Activated CD4-positive, alpha-beta T cell treated with anti-CD3 and anti-CD28 coated beads, Interleukin-2, Interleukin-6, amounts not matched to agents 100 ng/mL and 50 ng/mL, durations not matched to agents 16 hours and 8 hours (primary cell): ENCODE results near the gene HOMER3.
A peak's percentile ranks its signal among the peaks of the same experiment; 100 is the strongest.
"Not testable (repeated sequence)": the region's sequence is repeated elsewhere in the genome, so short reads cannot be mapped to it uniquely, and the experiment has no call there.

Experiments
- DNase-seq: peaks from one replicate; pipeline ENCODE4 v3.0.0-alpha.2; 2020

Gene HOMER3

DNA sequence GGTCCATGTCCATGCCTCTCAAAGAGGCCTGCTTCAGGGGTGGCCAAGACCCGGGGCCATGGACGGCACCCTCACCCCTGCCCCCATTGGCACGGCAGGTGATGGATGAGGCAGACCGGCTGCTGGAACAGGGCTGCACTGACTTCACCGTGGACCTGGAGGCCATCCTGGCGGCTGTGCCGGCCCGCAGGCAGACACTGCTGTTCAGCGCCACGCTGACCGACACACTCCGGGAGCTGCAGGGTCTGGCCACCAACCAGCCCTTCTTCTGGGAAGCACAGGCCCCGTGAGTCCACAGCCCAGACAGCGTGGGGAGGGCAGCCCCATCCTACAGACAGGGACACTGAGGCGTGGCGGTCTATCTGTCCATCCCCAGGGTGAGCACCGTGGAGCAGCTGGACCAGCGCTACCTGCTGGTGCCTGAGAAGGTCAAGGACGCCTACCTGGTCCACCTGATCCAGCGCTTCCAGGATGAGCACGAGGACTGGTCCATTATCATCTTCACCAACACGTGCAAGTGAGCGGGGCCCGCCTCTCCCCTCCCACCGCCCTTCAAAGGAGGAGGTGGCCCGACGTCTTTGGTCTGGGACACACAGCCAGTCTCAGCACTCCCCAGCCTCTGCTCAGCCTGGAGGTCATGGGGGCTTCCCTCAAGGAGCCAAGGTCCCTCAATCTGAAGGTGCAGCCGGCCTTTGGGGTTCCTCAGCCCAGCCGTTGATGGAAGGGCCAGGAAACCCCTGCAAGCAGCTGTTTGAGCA is 18.6 kb downstream of the HOMER3 start:
- DNase-seq = no peak

DNA sequence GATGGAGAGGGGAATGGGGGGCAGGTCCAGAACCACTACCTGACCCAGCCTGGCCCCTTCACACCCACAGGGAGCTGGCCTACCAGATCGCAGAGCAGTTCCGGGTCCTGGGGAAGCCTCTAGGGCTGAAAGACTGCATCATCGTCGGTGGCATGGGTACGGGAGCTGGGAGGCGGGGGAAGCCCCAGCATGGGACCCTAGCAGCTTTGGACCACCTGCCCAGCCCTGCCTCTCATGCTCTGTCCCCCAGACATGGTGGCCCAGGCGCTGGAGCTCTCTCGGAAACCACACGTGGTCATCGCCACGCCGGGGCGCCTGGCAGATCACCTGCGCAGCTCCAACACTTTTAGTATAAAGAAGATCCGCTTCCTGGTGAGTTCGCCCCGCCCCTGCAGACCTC is 19.4 kb downstream of the HOMER3 start:
- DNase-seq = no peak

DNA sequence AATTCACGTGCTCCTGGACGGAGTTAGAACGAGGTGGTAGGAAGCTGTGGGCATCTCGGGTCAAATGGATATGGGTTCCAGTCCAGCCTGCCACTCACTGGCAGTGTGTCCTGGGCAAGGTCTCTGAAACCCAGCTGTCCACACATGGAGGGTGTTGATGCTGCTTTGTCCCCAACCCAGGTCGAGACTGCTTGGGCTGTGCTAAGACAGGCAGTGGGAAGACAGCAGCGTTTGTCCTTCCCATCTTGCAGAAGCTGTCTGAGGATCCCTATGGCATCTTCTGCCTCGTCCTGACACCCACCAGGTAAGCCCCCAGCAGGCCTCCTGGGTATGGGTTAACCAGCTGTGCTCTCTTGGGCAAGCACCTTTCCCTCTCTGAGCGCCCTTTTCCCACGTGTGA is 20.6 kb downstream of the HOMER3 start:
- no peak for DNase-seq

DNA sequence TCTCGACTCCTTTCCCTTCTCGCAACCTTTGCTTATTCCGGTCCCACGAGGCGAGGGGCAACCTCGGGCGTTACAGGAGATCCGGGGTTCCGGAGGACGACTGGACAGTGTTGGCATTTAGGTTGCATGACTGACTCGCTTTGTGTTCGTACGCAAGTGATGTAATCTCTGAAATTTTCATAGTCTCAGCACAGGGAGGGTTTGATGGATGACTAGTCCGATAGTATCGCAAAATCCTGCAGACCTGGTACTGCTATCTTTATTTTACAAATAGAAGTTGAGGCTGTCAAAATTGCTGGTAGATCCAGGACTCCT is 21.2 kb downstream of the HOMER3 start:
- no peak for DNase-seq

DNA sequence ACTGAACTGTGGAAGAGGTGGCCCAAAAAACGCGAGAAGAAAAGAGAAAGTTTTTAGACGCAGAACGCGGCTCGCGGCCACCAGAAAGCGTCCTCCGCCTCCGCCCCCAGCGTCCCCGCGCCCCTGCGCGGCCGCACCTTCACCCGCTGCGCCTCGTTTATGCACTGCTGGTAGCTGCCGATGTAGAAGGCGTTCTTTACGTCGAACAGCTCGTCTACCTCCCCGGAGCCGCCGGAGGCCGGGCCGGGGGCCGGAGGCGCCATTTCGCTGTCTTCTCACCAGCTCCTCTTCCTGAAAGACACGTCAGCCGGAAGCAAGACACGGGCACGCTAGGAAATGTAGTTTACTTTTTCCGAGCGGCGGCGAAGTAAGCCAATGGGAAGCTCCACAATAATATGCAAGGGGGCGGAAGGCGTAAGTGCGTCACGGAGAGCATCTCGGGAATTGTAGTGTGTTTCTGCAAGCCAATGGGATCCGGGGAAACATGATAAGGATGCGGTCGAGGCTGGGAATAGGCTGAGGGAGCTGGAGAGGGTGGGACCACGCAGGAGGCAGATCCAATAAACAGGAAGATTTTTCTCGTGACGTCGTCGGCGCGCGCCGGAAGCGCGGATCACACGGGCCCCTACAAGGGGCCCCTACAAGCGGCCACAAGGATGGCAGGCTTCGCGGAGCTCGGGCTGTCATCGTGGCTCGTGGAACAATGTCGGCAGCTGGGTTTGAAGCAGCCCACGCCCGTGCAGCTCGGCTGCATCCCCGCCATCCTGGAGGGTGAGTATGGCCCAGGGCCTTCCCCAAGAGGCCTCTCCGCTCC is 21.7 kb downstream of the HOMER3 start, which contains the start of the genes COPE and DDX49:
COPE (minus strand) TSS at position 302 of the 814 bp plus-strand sequence; CDS start at position 263, 39 bp downstream.
DDX49 (plus strand) TSS at position 630 of the 814 bp plus-strand sequence; CDS start at position 657, 27 bp downstream.
- DNase-seq = peak; percentile 99

DNA sequence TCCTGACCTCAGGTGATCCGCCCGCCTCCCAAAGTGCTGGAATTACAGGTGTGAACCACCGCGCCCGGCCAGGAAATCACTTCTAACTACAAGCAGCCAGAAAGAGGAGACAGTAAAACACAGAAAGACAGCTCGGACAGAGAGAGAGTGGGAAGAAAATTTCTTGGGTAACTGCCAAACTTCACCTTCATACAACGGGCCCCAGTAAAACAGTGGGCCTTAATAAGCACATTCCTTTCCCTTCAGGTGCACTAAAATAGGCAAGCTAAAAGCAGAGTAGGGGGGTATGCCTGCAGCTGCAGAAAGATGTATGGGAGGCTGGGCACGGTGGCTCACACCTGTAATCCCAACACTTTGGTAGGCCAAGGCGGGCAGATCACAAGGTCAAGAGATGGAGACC is 23.4 kb downstream of the HOMER3 start:
- not testable (repeated sequence) for DNase-seq

DNA sequence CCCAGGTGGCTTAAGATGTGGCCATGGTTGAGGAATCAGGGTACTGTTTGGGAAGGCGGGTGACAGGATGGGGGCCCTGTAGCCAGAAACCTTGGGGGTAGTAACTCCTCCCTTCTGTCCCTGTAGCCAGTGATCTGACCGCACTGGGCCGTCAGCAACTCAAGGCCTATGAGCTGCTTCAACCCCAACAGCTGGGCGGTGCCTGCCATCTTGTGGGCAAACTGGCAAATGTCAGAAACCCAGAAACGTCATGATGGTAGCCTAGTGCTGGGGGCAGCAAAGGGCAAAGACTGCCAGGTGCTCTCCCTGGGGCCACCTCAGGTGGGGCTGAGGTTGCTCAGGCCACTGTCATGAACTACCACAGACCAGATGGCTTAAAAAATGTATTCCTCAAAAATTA is 25.4 kb downstream of the HOMER3 start:
- DNase-seq = peak; percentile 59

DNA sequence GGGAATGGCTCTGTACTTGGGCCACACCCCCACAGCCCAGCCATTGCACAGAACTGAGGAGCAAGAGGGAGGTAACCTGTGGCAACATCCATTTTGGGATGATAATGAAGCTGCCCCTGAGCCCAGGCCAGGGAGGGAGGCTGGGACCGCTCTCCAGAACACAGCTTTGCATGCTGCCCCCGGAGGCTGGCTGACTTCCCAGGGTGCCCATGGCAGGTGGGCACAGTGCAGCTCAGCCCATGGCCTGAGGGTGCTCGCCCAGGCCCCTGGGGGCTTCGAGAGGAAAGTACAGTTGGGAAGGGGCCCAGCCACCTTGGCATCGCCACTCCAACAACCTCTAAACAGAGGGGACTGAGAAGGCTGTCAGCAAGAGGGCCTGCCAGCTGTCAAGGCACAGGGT is 27.6 kb downstream of the HOMER3 start:
- no peak for DNase-seq

DNA sequence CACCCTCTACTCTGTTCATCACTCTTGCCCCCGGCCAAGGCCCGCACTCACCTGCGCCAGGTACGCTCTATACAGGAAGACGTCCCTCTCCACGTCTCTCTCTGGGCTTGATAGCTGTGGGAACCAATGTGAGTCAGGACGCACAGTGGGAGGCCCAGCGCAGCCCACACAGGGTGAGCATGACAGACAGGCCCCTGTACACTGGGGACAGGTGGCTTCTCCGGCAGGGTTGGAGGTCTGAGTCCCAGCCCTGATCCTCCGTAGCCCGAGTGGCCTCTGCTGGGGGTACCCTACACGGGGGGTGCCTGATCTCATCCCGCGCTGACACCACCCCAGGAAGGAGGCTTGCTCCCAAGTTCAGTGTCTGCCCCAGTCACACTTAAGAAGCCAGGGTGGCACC is 28.1 kb downstream of the HOMER3 start:
- DNase-seq = no peak

DNA sequence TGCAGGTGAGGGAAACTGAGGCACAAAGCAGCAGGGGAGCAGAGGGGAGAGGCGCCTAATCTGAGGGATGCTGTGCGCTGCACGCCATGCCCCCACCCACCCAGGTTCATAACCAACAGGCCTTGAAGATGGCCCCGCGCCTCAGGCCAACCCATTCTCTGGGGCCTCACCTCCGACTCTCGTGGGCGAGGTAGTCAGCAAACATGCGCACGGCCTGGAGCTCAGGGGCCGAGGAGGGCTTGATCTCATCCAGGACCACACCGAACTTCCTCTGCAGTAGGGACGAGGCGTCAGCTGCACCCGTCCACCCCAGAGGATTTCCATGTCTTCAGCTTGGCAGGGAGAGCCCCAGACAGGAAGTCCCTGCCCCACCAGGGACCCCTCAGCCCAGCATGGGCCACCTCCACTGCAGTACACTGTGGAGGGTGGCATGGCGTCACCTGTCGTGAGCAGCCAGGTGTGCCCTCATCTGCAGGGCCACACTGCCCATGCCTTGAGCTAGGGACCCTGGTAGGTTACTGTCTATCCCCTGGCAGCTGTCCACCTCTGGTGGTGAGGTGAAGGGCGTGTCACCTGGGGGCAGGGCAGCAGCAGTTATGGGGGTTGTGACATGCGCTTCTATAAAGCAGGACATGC is 30.1 kb downstream of the HOMER3 start:
- DNase-seq = no peak

DNA sequence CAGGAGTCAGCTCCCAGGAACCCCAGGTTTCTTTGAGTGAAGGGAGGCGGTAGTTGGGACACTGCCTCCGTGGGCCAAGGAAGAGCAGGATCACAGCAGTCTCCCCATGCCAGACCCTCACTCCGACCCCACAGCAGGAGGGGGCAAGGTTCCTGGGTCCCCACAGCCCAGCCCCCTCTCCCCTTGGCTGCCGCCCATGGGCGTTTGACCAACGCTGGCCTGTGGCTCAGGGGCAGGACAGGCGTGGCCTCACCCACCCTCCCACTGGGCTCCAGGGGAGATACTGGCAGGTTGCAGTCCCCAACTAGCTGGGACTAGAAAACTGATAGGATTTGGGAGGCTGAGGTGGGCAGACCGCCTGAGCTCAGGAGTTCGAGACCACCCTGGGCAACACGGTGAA is 31.0 kb downstream of the HOMER3 start:
- DNase-seq = no peak

DNA sequence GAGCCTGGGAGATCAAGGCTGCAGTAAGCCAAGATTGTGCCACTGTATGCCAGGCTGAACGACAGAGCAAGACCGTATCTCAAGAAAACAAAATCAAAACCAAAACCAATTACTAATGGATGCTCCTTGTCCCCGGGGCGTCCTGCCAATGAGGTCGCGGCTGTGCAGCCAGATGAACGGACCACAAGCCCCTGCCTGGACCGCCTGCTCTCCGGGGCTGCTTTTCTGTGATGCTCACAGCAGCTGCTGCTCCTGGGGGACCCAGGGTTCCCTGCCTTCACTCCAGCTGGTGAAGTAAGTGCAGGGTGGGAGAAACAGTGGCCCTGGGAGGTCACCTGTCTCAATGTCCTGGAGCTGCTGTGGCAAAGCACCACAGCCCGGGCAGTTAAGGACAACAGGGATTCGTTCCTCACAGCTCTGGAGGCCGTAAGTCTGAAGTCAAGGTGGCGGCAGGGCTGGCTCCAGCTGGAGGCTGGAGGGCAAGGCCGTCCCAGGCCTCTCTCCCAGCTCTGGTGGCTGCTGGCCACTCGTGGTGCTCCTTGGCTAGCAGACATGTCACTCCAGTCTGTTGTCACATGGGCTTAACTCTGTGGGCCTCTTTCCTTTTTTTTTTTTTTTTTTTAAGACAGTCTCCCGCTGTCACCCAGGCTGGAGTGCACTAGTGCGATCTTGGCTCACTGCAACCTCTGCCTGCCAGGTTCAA is 31.9 kb downstream of the HOMER3 start:
- no peak for DNase-seq

DNA sequence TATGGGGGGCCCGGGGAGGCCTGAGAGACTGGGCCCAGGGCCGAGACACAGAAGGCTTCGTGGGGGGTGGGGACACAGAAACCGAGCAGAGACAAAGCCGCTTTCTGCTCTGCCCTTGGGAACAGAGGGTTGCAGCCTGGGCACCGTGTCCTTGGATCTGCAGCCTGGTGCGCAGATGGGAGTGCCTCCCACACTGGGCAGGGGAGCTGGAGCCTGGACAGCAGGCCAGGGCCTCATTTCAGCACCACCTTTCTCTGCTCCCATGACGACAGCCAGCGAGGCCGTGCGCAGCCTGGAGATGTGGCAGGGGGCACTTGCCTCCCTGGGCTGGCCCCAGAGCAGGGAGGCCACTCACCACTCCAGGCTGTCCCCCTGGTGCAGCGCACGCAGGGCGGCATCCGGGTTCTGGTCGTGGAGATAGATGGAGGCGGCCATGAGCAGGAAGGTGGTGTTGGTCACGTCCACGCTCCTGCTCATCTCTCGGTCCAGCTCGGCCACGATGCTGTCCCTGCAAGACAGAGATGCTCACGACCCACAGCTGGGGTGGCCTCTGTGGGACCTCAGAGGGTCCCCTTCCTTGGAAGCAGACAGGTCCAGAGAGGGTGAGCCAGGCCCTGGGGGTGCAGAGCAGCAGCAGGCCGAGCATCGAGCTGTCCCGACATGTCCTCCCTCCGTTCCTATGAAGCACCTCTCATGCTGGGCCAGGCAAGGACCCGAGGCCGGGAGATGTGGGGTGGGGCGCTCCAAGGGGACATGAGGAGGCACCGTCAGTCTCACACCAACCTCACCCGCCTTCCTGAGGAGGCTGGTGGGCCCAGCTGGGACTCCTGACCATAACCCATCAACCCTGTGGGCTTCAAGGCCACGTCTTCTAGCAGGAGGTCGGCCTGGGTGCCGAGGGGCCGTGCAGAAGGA is 34.2 kb downstream of the HOMER3 start:
- no peak for DNase-seq

DNA sequence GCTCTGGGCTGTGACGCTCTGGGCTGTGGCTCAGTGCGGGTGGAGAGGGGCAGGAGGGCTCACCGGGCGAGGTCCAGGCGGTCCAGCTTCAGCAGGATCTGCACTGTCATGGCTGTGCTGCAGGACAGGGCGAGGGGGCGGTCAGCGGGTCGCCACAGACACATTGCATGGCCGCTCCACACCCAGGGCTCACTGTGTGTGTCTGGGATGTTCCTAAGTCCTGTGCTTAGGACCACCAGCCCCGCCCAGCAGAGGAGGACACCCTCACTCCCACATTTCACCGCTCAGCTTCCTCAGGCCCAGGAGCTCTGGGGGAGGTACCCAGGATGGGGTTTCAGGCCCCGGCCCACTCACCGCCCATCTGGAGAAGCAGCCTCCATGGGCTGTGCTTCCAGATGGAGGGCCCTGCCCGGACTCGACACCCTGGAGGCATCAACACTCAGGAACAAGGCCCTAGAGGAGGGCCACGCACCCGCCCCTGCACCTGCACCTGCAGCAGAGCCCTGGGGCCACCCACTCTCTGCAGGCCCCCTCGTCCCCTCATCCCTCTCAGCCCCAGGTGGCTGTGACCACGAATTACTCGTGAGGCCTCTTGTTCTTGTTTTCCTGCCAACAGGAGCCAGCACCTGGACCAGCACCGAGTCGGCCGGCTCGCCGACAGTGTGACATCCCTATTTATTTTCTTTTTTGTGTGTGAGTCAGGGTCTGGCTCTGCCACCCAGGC is 35.3 kb downstream of the HOMER3 start:
- no peak for DNase-seq

DNA sequence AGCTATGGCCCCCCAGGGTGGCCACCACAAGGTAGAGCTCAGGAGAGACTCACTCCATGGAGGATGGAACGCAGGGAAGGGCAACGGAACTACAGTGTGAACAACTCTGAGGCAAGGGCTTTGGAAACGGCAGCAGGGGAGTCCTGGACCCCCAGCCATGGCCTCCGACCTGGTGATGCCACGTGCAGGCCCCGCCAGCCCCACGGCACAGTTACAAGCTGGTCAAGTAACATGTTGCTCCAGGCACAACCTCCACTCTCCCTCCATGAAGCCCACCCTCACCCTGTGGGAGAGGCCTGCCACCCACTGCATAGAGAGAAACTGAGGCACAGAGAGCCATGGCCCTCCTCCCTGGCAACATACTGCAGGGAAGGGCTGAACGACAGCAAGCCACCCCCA is 36.0 kb downstream of the HOMER3 start:
- DNase-seq = no peak

DNA sequence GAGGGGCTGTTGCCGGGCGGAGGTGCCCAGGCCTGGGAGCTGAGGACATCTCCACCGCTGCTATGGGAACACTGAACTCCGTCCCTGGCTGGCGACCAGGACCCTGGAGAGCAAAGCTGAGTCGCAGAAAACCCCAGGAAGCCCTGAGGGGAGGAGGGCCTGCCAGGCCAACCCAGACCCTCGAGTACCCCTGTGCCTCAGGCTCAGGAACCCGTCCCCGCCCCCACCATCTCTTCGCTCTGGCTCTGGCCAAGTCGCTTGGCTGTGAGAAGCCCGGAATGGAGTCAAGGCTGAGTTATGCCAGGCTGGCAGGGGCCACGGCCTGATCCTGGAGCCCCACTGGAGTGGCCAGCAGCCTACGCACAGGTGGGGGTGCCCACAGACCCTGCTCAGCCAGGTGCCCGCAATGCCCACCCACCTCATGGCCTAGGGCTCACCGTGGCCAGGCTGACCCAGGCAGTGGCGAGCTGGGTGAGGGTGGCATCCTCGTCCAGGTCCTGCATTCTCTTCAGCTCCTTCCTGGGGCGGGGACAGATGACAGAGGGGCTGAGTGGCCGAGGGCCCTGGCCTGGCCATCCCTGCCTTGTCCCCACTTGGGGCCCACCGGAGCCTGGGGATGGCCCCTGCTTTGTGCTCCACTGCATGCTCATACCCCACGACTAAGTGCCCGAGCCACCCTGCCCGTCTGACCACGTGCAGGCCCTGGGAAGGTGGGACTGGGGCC is 36.5 kb downstream of the HOMER3 start:
- DNase-seq = no peak

DNA sequence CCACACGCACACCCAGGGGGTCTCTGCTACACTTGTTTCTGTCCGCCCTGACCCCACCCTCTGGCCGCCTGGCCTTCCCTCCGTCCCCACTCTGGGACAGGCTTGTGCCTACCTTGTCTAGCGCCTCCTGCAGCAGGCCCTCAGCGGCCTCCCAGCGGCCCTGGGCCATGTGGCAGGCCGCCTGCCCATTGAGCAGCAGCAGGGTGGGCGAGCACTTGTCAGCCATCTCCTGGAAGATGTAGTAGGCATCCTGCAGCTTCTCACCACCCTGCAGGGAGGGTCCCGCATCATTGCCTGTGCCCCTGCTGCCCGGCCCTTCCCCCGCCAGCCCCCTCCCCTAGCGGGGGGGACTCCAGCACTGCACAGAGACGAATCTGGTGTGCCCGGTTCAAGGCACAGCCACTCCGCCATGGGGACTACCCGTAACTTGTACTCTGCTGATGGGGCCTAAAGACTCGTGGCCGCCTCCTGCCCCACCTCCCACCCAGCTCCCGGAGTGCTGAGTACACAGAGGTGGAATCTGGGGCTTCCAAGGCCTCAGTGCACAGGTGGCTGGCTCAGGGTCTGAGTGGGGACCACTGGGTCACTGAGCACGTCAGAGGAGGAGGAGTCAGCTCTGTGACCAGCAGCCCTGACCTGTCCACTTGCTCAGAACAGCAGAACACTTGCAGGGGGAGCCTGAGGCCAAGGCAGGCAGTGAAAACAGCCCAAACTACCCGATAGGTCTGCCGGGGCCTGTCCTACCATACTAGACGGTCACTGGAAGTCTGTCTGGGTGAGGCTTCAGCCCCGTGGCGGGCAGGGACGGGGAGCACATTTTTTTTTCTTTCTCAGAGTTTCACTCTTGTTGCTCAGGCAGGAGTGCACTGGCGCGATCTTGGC is 37.6 kb downstream of the HOMER3 start:
- DNase-seq = no peak

DNA sequence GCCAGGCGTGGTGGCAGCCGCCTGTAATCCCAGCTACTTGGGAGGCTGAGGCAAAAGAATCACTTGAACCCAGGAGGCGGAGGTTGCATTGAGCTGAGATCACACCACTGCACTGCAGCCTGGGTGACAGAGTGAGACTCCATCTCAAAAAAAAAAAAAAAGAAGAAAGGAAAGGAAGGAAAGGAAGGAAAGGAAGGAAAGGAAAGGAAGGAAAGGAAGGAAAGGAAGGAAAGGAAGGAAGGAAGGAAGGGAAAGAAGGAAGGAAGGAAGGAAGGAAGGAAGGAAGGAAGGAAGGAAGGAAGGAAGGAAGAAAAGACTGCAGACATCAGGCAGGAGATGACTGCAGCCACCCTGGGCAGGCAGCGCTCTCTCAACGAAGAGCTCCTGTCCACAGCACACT is 38.5 kb downstream of the HOMER3 start:
- DNase-seq = not testable (repeated sequence)

DNA sequence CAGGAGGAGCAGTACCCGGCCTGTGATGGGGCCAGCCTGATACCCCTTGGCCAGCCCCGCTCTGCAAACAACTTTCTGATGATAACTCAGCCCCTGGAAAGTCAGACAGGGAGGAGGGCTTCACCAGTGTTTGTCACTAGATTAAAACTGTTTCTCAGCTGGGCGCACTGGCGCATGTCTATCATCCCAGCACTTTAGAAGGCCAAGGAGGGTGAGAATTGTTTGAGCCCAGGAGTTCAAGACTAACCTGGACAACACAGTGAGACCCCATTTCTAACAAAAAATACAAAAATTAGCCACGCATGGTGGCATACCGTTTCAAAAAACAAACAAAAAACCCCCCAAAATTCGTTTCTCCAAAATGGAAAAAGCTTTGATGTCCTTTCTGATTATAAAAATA is 39.5 kb downstream of the HOMER3 start:
- DNase-seq = no peak
